CD4-positive, CD25-positive, alpha-beta regulatory T cell (primary cell): ENCODE data around the gene C19orf73. TPM values are rescaled to one million over a fixed set of nuclear protein-coding genes. Genes with fewer than 3 reads are reported as not detected.

Source experiments
- ATAC-seq, 2 donors: fragments of 150-1000 bp; cut with Tn5 transposase; one replicate each; pipeline ENCODE4 v1.10.0; 2021; ENCODE audit warnings: low read depth in 2 of 2, moderate number of reproducible peaks in 2 of 2, moderate library complexity in 1 of 2
- DNase-seq, 3 donors: peaks; one replicate each; pipeline versions ENCODE4 v3.0.0 to v3.0.0-alpha.2; 2012 to 2022; ENCODE audit warnings: mixed read lengths in 1 of 3
- H3K27ac ChIP-seq: one replicate; pipeline ENCODE4 v1.7.0; 2013; ENCODE audit warnings: mild to moderate bottlenecking, low read length; ENCODE audit not compliant: insufficient read depth, poor library complexity, severe bottlenecking
- H3K27me3 ChIP-seq: one replicate; pipeline ENCODE4 v1.7.0; 2013; ENCODE audit warnings: low read length; ENCODE audit not compliant: control insufficient read depth, insufficient read depth
- H3K36me3 ChIP-seq: one replicate; pipeline ENCODE4 v1.7.0; 2013; ENCODE audit warnings: mild to moderate bottlenecking, low read length, moderate library complexity; ENCODE audit not compliant: control insufficient read depth, insufficient read depth
- H3K4me1 ChIP-seq: 2 replicates; pipeline ENCODE4 v1.7.0; 2013; ENCODE audit warnings: mild to moderate bottlenecking, low read length; ENCODE audit not compliant: insufficient read depth, control insufficient read depth, poor library complexity, severe bottlenecking
- H3K4me3 ChIP-seq: one replicate; pipeline ENCODE4 v1.7.0; 2013; ENCODE audit warnings: low read depth, mild to moderate bottlenecking, low read length, moderate library complexity
- H3K9me3 ChIP-seq, 2 experiments: 1 replicate in 1 of 2; 2 replicates in 1 of 2; pipeline ENCODE4 v1.7.0; 2013; ENCODE audit warnings: low read length in 2 of 2, mild to moderate bottlenecking in 1 of 2, moderate library complexity in 1 of 2; ENCODE audit not compliant: control insufficient read depth in 2 of 2
- H3K27ac Mint-ChIP-seq, 3 donors: one replicate each; pipeline ENCODE4 v1.8.0; 2020 to 2022; ENCODE audit warnings: mild to moderate bottlenecking in 3 of 3, mixed read lengths in 3 of 3, moderate library complexity in 2 of 3
- H3K27me3 Mint-ChIP-seq: one replicate; pipeline ENCODE4 v1.8.0; 2022; ENCODE audit warnings: mild to moderate bottlenecking, mixed read lengths
- H3K36me3 Mint-ChIP-seq: one replicate; pipeline ENCODE4 v1.8.0; 2020; ENCODE audit warnings: mixed read lengths
- H3K4me1 Mint-ChIP-seq, 4 donors: one replicate each; pipeline ENCODE4 v1.8.0; 2020 to 2022; ENCODE audit warnings: mixed read lengths in 4 of 4, mild to moderate bottlenecking in 1 of 4
- H3K4me3 Mint-ChIP-seq, 4 donors: one replicate each; pipeline ENCODE4 v1.8.0; 2020 to 2022; ENCODE audit warnings: mild to moderate bottlenecking in 4 of 4, mixed read lengths in 4 of 4, moderate library complexity in 3 of 4
- H3K9me3 Mint-ChIP-seq, 7 donors: one replicate each; pipeline ENCODE4 v1.8.0; 2020 to 2022; ENCODE audit warnings: mixed read lengths in 7 of 7, mild to moderate bottlenecking in 3 of 7, moderate library complexity in 2 of 7
- polyA plus RNA-seq, 4 donors: library from polyadenylated mRNA; unstranded; fragments of 300-500 nt; fragmentation: Illumina TruSeq; gene quantifications; one replicate each; pipeline ENCODE4 v1.2.3, GENCODE V29; 2021
- total RNA-seq: library from RNA; stranded (reverse); gene quantifications from one replicate; pipeline ENCODE4 v1.2.3, GENCODE V29; 2022

Gene C19orf73
- total and polyA plus RNA-seq, 5 donors from 2014 or later = 1.1 to 3.7 (median 1.7) TPM

GRCh38 chr19:49073514-49074378 is 45.2 kb downstream of the C19orf73 start:
- Histone ChIP-seq H3K36me3 (no peaks in the 10 kb centered on the region), H3K9me3 (no peaks in the 10 kb centered on the region), H3K27ac (no peak overlapping the region), H3K27me3 (peaks cover 14% of the 10 kb centered on the region), H3K4me3 (no peak overlapping the region), H3K4me1 (no peaks in the 10 kb centered on the region)
- DNase-seq (no peak), ATAC-seq (no peak)
- Mint-ChIP-seq H3K9me3 (peaks cover 0 to 8% (median 0%) of the 10 kb centered on the region in 7 donors), H3K36me3 (peaks cover 4% of the 10 kb centered on the region), H3K27me3 (peaks cover 64% of the 10 kb centered on the region), H3K27ac (peak overlapping the region in 1 of 3 donors; percentile 59), H3K4me3 (peak overlapping the region in 3 of 4 donors; percentile 29 to 49 (median 45)), H3K4me1 (peaks cover 0 to 14% (median 9%) of the 10 kb centered on the region in 4 donors)

- Mint-ChIP-seq H3K4me3 (peak overlapping the region in 1 of 4 donors; percentile 41), H3K27ac (no peak overlapping the region), H3K36me3 (peaks cover 4% of the 10 kb centered on the region), H3K9me3 (peaks cover 0 to 9% (median 0%) of the 10 kb centered on the region in 7 donors), H3K27me3 (peaks cover 80% of the 10 kb centered on the region), H3K4me1 (peaks cover 0 to 14% (median 9%) of the 10 kb centered on the region in 4 donors)
- ATAC-seq (no peak), DNase-seq (no peak)
- Histone ChIP-seq H3K4me1 (no peaks in the 10 kb centered on the region), H3K4me3 (no peak overlapping the region), H3K27me3 (peaks cover 19% of the 10 kb centered on the region), H3K9me3 (no peaks in the 10 kb centered on the region), H3K27ac (no peak overlapping the region), H3K36me3 (no peaks in the 10 kb centered on the region)
These were observed 46.9 kb downstream of the C19orf73 start for GRCh38 chr19:49071860-49072547.

- Mint-ChIP-seq H3K27me3 (peaks cover 87% of the 10 kb centered on the region), H3K4me1 (peaks cover 0 to 22% (median 9%) of the 10 kb centered on the region in 4 donors), H3K9me3 (peaks cover 0 to 9% (median 0%) of the 10 kb centered on the region in 7 donors), H3K36me3 (peaks cover 4% of the 10 kb centered on the region), H3K27ac (peak overlapping the region in 1 of 3 donors; percentile 56), H3K4me3 (peak overlapping the region in 1 of 4 donors; percentile 17)
- peaks cover 19% of the 10 kb centered on the region for H3K27me3 ChIP-seq
- no peak overlapping the region for H3K27ac ChIP-seq
- H3K4me1 ChIP-seq = no peaks in the 10 kb centered on the region
- no peaks in the 10 kb centered on the region for H3K36me3 ChIP-seq
- no peak overlapping the region for H3K4me3 ChIP-seq
- H3K9me3 ChIP-seq = no peaks in the 10 kb centered on the region
- ATAC-seq (no peak), DNase-seq (no peak)
These were observed 48.5 kb downstream of the C19orf73 start for GRCh38 chr19:49070416-49070815.

- Histone ChIP-seq H3K27ac (no peak overlapping the region), H3K36me3 (no peaks in the 10 kb centered on the region), H3K9me3 (no peaks in the 10 kb centered on the region), H3K27me3 (peaks cover 18% of the 10 kb centered on the region), H3K4me1 (peaks cover 6% of the 10 kb centered on the region), H3K4me3 (no peak overlapping the region)
- peaks cover 84% of the 10 kb centered on the region for H3K27me3 Mint-ChIP-seq
- ATAC-seq = no peak
- H3K36me3 Mint-ChIP-seq = peaks cover 4% of the 10 kb centered on the region
- no peak overlapping the region for H3K27ac Mint-ChIP-seq
- H3K4me1 Mint-ChIP-seq = peaks cover 0 to 22% (median 8%) of the 10 kb centered on the region in 4 donors
- no peak for DNase-seq
- peaks cover 0 to 7% (median 0%) of the 10 kb centered on the region in 7 donors for H3K9me3 Mint-ChIP-seq
- H3K4me3 Mint-ChIP-seq = peak overlapping the region in 1 of 4 donors; percentile 45
These were observed 49.9 kb downstream of the C19orf73 start for GRCh38 chr19:49069026-49069425.

Other genes starting within 250 kb of the C19orf73 start
- gene PPP1R15A, start 246.7 kb downstream of the C19orf73 start, total RNA-seq = 840 TPM
- 10 to 100 TPM; 39.1 to 65.6 (median 52.4) TPM for gene PPP1R15A, start 246.7 kb downstream of the C19orf73 start, polyA plus RNA-seq
- gene TULP2, start 220.4 kb downstream of the C19orf73 start, total RNA-seq = not detected
- not detected for gene TULP2, start 220.4 kb downstream of the C19orf73 start, polyA plus RNA-seq
- 133 TPM for gene NUCB1, start 218.8 kb downstream of the C19orf73 start, total RNA-seq
- 10 to 100 TPM; 72.8 to 99.3 (median 86.4) TPM for gene NUCB1, start 218.8 kb downstream of the C19orf73 start, polyA plus RNA-seq
- gene DHDH, start 185.4 kb downstream of the C19orf73 start, total RNA-seq = not detected
- 1 to 10 TPM in 2 of 4 donors, under 1 TPM in 2; 0.68 to 2.4 (median 1.1) TPM for gene DHDH, start 185.4 kb downstream of the C19orf73 start, polyA plus RNA-seq
- gene BAX, start 164.3 kb downstream of the C19orf73 start, total RNA-seq = 92.8 TPM
- gene BAX, start 164.3 kb downstream of the C19orf73 start, polyA plus RNA-seq = 10 to 100 TPM; 47.9 to 73.1 (median 61.1) TPM
- 575 TPM for gene FTL, start 153.8 kb downstream of the C19orf73 start, total RNA-seq
- gene FTL, start 153.8 kb downstream of the C19orf73 start, polyA plus RNA-seq = 1,000 to 10,000 TPM; 4,061 to 5,675 (median 4,823) TPM
- gene GYS1, start 125.8 kb downstream of the C19orf73 start, total RNA-seq = 37.1 TPM
- 10 to 100 TPM; 24.5 to 28.8 (median 26.2) TPM for gene GYS1, start 125.8 kb downstream of the C19orf73 start, polyA plus RNA-seq
- gene RUVBL2, start 125.3 kb downstream of the C19orf73 start, total RNA-seq = 18.5 TPM
- 10 to 100 TPM; 49.1 to 60.2 (median 52.9) TPM for gene RUVBL2, start 125.3 kb downstream of the C19orf73 start, polyA plus RNA-seq
- gene LHB, start 102.1 kb downstream of the C19orf73 start, total RNA-seq = not detected
- not detected for gene LHB, start 102.1 kb downstream of the C19orf73 start, polyA plus RNA-seq
- not detected for gene CGB3, start 94.8 kb downstream of the C19orf73 start, total RNA-seq
- gene CGB3, start 94.8 kb downstream of the C19orf73 start, polyA plus RNA-seq = not detected
- not detected for gene CGB2, start 87.3 kb downstream of the C19orf73 start, total RNA-seq
- gene CGB2, start 87.3 kb downstream of the C19orf73 start, polyA plus RNA-seq = not detected
- gene CGB1, start 82.2 kb downstream of the C19orf73 start, total RNA-seq = not detected
- gene CGB1, start 82.2 kb downstream of the C19orf73 start, polyA plus RNA-seq = not detected
- gene CGB5, start 75.3 kb downstream of the C19orf73 start, total RNA-seq = not detected
- not detected for gene CGB5, start 75.3 kb downstream of the C19orf73 start, polyA plus RNA-seq
- gene CGB8, start 70.0 kb downstream of the C19orf73 start, total RNA-seq = not detected
- gene CGB8, start 70.0 kb downstream of the C19orf73 start, polyA plus RNA-seq = not detected
- gene CGB7, start 61.4 kb downstream of the C19orf73 start, total RNA-seq = not detected
- gene CGB7, start 61.4 kb downstream of the C19orf73 start, polyA plus RNA-seq = not detected
- gene NTF4, start 54.3 kb downstream of the C19orf73 start, total RNA-seq = not detected
- not detected for gene NTF4, start 54.3 kb downstream of the C19orf73 start, polyA plus RNA-seq
- not detected for gene KCNA7, start 46.4 kb downstream of the C19orf73 start, total RNA-seq
- gene KCNA7, start 46.4 kb downstream of the C19orf73 start, polyA plus RNA-seq = not detected
- gene SNRNP70, start 33.7 kb downstream of the C19orf73 start, total RNA-seq = 381 TPM
- 10 to 100 TPM; 45.5 to 55.4 (median 52.2) TPM for gene SNRNP70, start 33.7 kb downstream of the C19orf73 start, polyA plus RNA-seq
- 5.5 TPM for gene LIN7B, start 4.8 kb downstream of the C19orf73 start, total RNA-seq
- gene LIN7B, start 4.8 kb downstream of the C19orf73 start, polyA plus RNA-seq = 1 to 10 TPM; 2.6 to 4.4 (median 4.2) TPM
- 2.6 TPM for gene PPFIA3, start 401 bp upstream of the C19orf73 start, total RNA-seq
- under 1 TPM in 3 of 4 donors, not detected in 1; 0.11 to 0.17 (median 0.17) TPM for gene PPFIA3, start 401 bp upstream of the C19orf73 start, polyA plus RNA-seq
- gene HRC, start 36.3 kb upstream of the C19orf73 start, total RNA-seq = not detected
- not detected for gene HRC, start 36.3 kb upstream of the C19orf73 start, polyA plus RNA-seq
- not detected for gene TRPM4, start 38.6 kb upstream of the C19orf73 start, total RNA-seq
- not detected for gene TRPM4, start 38.6 kb upstream of the C19orf73 start, polyA plus RNA-seq
- 8.6 TPM for gene SLC6A16, start 206.0 kb upstream of the C19orf73 start, total RNA-seq
- 1 to 10 TPM in 3 of 4 donors, under 1 TPM in 1; 0.81 to 2.0 (median 1.4) TPM for gene SLC6A16, start 206.0 kb upstream of the C19orf73 start, polyA plus RNA-seq
- gene CD37, start 216.3 kb upstream of the C19orf73 start, total RNA-seq = 351 TPM
- gene CD37, start 216.3 kb upstream of the C19orf73 start, polyA plus RNA-seq = 100 to 1,000 TPM; 149 to 187 (median 162) TPM
- gene TEAD2, start 243.3 kb upstream of the C19orf73 start, total RNA-seq = not detected
- not detected for gene TEAD2, start 243.3 kb upstream of the C19orf73 start, polyA plus RNA-seq
- not detected for gene DKKL1, start 244.7 kb upstream of the C19orf73 start, total RNA-seq
- gene DKKL1, start 244.7 kb upstream of the C19orf73 start, polyA plus RNA-seq = not detected